ENCODE results near the gene GALNT17. TPM values are rescaled to one million over a fixed set of nuclear protein-coding genes. Genes with fewer than 3 reads are reported as not detected.

Gene GALNT17
- total RNA-seq, 6 donors from 2014 or later, result 5.3 to 26.2 (median 10.1) TPM

DNA sequence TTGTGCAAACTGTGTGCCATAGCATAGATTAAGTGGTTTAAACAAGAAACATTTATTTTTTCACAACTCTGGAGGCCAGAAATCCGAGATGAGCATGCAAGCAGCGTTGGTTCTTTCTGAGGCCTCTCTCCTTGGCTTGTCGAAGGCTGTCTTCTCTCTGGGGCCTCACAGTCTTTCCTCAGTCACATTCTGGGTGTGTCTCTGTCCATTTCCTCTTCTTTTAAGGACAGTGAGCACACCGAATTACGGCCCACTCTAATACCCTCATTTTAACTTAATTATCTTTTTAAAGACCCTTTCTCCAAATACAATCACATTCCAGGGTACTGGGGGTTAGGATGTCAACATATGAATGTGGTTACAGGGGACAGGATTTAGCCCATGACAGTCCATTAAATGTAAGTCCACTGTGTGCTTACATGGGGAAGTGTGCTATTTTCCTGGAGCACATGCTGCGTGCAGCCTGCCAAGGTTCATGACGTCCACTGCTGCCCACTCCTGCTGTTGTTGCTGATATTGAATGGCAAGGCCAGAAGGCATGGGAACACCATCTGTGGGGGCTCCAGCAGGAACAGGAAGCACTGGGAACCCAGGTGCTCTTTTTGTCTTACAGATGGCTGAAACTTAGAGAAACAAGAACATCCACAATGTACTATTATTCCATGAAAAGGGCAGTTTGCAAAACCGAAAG, 365.5 kb downstream of the GALNT17 start:
- no peak for DNase-seq
- 44 to 57% methylated on average over 8 of the region's 8 CpGs for WGBS, 2 donors

GRCh38 chr7:71498381-71498780, 366.4 kb downstream of the GALNT17 start:
- Histone ChIP-seq H3K36me3 (no peaks in the 10 kb centered on the region), H3K27me3 (no peaks in the 10 kb centered on the region), H3K27ac (no peak overlapping the region), H3K9me3 (no peaks in the 10 kb centered on the region), H3K4me3 (no peak overlapping the region), H3K4me1 (no peaks in the 10 kb centered on the region)
- TF ChIP-seq, protein P1, sequence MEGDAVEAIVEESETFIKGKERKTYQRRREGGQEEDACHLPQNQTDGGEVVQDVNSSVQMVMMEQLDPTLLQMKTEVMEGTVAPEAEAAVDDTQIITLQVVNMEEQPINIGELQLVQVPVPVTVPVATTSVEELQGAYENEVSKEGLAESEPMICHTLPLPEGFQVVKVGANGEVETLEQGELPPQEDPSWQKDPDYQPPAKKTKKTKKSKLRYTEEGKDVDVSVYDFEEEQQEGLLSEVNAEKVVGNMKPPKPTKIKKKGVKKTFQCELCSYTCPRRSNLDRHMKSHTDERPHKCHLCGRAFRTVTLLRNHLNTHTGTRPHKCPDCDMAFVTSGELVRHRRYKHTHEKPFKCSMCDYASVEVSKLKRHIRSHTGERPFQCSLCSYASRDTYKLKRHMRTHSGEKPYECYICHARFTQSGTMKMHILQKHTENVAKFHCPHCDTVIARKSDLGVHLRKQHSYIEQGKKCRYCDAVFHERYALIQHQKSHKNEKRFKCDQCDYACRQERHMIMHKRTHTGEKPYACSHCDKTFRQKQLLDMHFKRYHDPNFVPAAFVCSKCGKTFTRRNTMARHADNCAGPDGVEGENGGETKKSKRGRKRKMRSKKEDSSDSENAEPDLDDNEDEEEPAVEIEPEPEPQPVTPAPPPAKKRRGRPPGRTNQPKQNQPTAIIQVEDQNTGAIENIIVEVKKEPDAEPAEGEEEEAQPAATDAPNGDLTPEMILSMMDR (IDR thresholded peaks at IDR 0.05), result no peak
- TF ChIP-seq POLR2A (IDR thresholded peaks at IDR 0.05), result no peak
- no peak for TF ChIP-seq POLR2AphosphoS5 (IDR thresholded peaks at IDR 0.05)
- TF ChIP-seq EP300 (IDR thresholded peaks at IDR 0.05), result no peak
- ATAC-seq (ENCODE audit: low FRiP score in 2 of 2) (peak in 1 of 2 donors; percentile 24), DNase-seq (no peak)
- WGBS, 2 donors, result 83 to 89% methylated on average over 3 of the region's 3 CpGs

More for the DNA sequence above, 365.5 kb downstream of the GALNT17 start:
- Histone ChIP-seq H3K4me3 (no peak overlapping the region), H3K4me1 (no peaks in the 10 kb centered on the region), H3K9me3 (no peaks in the 10 kb centered on the region), H3K27me3 (no peaks in the 10 kb centered on the region), H3K36me3 (no peaks in the 10 kb centered on the region), H3K27ac (no peak overlapping the region)
- TF ChIP-seq POLR2A (IDR thresholded peaks at IDR 0.05) (no peak), EP300 (IDR thresholded peaks at IDR 0.05) (no peak), POLR2AphosphoS5 (IDR thresholded peaks at IDR 0.05) (no peak)
- TF ChIP-seq, protein P1 (IDR thresholded peaks at IDR 0.05), result no peak
- ATAC-seq (ENCODE audit: low FRiP score in 2 of 2), result no peak

GRCh38 chr7:71504697-71505441, 372.9 kb downstream of the GALNT17 start:
- Histone ChIP-seq H3K27me3 (no peaks in the 10 kb centered on the region), H3K27ac (no peak overlapping the region), H3K9me3 (no peaks in the 10 kb centered on the region), H3K4me3 (no peak overlapping the region), H3K4me1 (no peaks in the 10 kb centered on the region), H3K36me3 (no peaks in the 10 kb centered on the region)
- TF ChIP-seq POLR2AphosphoS5 (IDR thresholded peaks at IDR 0.05) (no peak), EP300 (IDR thresholded peaks at IDR 0.05) (no peak), POLR2A (IDR thresholded peaks at IDR 0.05) (no peak)
- TF ChIP-seq, protein P1 (IDR thresholded peaks at IDR 0.05), result no peak
- DNase-seq (no peak), ATAC-seq (ENCODE audit: low FRiP score in 2 of 2) (no peak)
- WGBS, 2 donors, result 80 to 82% methylated on average over 7 of the region's 7 CpGs

- H3K9me3 ChIP-seq, result no peaks in the 10 kb centered on the region
- TF ChIP-seq POLR2A (IDR thresholded peaks at IDR 0.05), result no peak
- TF ChIP-seq POLR2AphosphoS5 (IDR thresholded peaks at IDR 0.05), result no peak
- TF ChIP-seq EP300 (IDR thresholded peaks at IDR 0.05), result no peak
- TF ChIP-seq, protein P1 (IDR thresholded peaks at IDR 0.05), result no peak
- no peaks in the 10 kb centered on the region for H3K36me3 ChIP-seq
- 89% methylated on average over 6 of the region's 6 CpGs for WGBS, 2 donors
- no peaks in the 10 kb centered on the region for H3K4me1 ChIP-seq
- H3K27ac ChIP-seq, result no peak overlapping the region
- no peaks in the 10 kb centered on the region for H3K27me3 ChIP-seq
- DNase-seq (no peak), ATAC-seq (ENCODE audit: low FRiP score in 2 of 2) (no peak)
- no peak overlapping the region for H3K4me3 ChIP-seq
Measured at GRCh38 chr7:71506822-71507221, 374.9 kb downstream of the GALNT17 start.

Measured in upper lobe of left lung (tissue), 6 donors.